ENCODE measurements around the gene GLRA3.
"Not testable (repeated sequence)": the region's sequence is repeated elsewhere in the genome, so short reads cannot be mapped to it uniquely, and the experiment has no call there.

GLRA3 gene

DNA sequence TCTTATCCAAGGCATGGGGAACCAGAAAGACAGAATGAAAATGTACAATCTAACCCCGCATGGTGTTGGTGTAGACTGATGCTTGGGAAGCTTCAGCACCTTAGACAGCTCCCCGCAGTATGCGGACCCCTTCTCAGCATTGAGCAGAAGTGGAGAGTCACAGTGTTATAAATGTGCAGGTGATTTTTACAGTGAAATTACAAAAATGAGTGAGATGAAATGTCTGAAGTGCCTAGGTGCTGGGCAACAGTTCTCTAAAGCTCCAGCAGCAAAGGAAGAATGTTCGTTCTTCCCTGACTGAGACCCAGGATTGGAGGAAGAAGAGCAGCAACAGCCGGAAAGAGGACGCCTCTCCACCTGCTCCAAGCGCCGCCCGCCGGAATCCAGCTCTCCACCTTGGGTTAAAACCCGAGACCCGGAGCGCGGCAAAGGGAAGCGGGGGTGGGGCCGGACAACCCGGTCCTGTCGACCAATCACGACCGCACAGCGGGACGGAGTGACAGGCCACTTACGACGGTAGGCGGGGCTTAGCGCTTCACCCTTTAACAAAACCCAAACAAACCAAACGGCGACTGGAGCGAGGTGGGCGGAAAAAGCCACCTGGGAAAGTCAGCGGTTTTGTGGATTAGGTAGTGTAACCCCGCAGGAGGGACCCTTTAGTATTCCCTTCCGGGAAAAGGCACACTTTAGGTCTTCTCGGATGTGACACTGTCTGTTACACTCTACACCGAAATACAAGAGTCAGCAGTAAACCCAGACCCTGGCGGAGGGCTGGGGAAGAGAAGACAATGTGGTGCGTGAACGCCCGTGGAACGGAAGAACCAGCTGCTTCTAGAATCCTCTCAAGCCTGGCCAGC, at the start of gene GLRA3:
GLRA3 (minus strand) TSS at position 403 of the 857 bp plus-strand sequence. CDS start 436 bp downstream, outside the sequence.
- no peak for DNase-seq

DNA sequence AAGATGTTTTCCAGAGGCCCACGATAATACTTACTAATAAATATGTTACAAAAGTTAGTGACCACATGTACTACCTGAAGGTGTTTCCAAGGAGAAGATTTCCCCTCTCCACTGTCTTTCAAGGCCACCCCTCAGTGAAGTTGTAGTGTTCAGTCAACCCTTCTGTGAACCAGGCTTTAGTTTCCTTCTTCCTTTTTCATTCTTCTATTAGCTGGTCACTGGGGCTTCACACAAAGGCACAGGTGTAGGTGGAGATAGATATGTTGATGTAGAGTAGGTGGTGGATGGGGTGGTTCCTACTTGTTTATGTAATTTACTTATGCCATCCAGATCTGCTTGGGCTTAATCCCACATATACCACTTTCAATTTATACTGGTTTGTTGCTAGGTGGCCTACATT, 45.9 kb upstream of the GLRA3 start:
- no peak for DNase-seq

GRCh38 chr4:174873931-174874330, 44.9 kb upstream of the GLRA3 start:
- DNase-seq = no peak

DNA sequence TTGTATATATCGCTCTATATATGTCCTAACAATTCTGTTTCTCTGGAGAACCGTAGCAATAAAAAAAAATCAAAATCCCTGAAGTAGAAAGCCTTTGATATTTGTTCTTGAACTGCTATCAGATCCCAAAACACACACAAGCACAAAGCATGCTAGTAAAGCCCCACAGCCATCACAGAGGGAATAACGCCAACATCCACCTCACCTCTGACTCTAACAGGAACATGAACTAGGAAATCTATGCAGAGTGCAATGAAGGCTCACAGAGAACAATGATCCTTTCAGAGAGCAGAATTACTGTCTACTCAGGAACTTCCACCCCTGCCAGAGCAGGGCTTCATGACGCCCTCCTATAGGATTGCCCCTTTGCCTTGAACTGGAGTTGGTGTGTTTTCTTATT, 44.1 kb upstream of the GLRA3 start:
- not testable (repeated sequence) for DNase-seq

- DNase-seq = no peak
Observed at GRCh38 chr4:174871407-174871806, 42.4 kb upstream of the GLRA3 start.

DNA sequence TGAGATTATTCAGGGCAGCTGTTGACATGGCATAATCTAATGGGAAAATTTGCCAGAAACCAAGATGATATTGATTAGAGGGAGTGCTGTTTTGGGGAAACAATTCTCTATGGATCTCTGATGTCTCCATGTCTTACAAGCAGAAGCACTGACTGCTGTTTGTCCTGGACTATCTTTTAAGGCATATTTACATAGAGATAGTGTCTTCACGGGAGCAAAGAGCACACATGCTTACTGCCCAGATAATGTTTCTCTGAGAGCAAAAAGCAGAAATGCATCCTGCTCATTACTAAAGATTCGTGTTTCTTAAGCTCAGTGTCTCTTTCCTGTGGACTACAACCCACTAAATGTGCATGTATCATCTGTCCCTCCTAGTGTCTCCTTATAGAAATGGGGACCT, 41.3 kb upstream of the GLRA3 start:
- no peak for DNase-seq

DNA sequence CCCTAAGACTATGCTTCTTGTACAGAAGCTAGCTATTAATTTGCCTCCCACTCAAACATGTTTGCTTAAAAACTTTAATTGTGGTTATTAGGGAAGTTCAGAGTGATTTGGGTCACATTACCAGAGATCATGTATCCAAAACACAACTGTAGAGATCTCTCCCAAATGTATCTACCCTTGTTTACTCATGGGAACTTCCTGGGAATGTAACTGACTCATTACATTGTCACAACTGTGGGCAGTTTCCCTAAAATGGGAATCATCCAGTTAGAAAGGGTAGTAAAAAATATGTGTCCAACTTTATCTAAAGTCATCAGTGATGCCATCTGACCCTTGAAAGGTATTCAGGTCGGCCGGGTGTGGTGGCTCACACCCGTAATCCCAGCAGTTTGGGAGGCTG, 40.3 kb upstream of the GLRA3 start:
- DNase-seq = no peak

- DNase-seq = no peak
Observed at GRCh38 chr4:174867903-174868302, 38.9 kb upstream of the GLRA3 start.

GRCh38 chr4:174865418-174865985, 36.5 kb upstream of the GLRA3 start:
- DNase-seq = no peak

GRCh38 chr4:174864031-174864430, 35.0 kb upstream of the GLRA3 start:
- no peak for DNase-seq

DNA sequence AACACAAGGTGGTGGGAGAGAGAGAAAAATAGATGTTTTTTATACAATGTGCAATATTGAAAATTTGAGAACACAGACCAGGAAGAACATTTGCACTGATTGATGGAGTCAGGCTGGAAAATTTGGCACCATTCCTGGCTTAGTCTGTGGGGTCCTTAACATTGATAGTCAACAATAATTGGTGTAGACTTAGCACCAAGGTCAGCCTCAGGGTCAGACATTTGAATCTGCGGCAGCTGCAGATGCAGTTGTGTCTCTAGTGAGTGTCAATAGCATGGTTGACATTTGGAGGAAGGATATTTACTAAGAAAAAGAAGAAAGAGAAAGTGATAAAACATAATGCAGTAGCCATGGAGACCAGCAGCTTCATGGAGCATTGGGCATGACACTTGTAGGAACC, 31.5 kb upstream of the GLRA3 start:
- no peak for DNase-seq

DNA sequence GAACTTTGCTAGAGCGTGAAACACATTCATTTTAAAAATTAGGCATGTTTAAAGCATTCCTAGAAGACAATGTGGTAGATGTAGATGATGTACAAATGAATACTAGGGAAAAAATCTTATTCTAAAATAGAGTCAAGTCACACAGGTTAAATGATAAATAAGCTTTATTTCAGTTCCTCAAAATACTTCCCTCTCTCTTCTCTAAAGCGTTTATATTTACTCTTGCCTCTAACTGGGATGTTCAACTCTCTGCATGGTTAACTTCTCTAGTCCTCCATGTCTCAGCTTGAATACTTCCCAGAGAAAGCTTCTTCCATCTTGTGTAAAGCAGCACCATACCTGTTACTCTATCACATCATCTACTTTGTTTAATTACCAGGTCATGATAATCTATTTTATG, 30.9 kb upstream of the GLRA3 start:
- no peak for DNase-seq

DNA sequence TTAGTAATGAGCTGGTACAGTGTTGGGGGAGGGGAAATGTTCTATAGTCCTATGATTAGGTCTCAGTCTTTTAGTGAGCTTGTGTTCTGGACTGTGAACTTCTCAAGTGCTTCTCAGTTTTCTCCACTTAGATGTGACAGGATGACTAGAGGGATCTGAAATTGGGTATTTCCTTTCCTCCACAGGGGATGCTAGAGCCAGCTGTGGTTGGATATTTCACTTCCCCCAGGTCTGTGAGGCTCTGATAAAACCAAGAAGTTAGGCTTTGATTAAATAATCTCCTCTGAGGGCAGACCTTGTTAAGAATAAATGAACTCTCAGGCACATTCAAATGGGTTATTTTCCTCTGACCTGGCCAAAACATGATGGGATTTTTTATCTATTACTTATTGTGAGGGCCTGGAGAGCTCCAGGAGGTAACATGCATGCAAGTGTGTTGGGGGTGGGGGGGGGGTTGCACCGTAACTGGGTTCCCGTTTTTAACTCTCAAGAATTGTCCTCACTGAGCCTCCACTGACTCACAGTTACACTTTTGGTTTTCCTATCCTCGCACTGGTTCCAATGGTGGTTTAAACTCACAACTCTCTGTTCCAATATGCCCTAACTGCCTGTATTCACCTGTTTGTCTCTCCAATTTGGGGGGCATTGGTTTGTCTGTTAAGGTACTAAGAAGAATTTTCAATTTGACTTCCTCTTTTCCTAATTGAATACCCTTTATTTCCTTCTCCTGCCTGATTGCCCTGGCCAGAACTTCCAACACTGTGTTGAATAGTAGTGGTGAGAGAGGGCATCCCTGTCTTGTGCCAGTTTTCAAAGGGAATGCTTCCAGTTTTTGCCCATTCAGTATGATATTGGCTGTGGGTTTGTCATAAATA, 28.1 kb upstream of the GLRA3 start:
- no peak for DNase-seq

GRCh38 chr4:174855050-174855449, 26.0 kb upstream of the GLRA3 start:
- no peak for DNase-seq

DNA sequence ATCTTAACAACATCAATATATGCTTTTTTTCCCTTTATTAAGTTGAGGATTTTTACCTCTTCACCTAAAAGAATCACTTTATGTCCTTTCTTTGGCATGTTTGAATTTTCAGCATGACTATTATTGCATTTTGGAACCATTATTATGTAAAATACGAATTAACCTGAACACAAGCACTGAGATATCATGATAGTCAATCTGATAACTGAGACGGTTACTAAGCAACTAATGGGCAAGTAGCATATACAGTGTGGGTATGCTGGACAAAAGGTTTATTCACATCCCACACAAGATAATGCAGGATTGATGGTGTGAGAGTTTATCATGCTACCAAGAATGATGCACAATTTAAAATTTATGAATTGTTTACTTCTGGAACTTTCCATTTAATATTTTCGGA, 24.6 kb upstream of the GLRA3 start:
- DNase-seq = no peak

- DNase-seq = no peak
Observed at GRCh38 chr4:174848596-174848995, 19.5 kb upstream of the GLRA3 start.

DNA sequence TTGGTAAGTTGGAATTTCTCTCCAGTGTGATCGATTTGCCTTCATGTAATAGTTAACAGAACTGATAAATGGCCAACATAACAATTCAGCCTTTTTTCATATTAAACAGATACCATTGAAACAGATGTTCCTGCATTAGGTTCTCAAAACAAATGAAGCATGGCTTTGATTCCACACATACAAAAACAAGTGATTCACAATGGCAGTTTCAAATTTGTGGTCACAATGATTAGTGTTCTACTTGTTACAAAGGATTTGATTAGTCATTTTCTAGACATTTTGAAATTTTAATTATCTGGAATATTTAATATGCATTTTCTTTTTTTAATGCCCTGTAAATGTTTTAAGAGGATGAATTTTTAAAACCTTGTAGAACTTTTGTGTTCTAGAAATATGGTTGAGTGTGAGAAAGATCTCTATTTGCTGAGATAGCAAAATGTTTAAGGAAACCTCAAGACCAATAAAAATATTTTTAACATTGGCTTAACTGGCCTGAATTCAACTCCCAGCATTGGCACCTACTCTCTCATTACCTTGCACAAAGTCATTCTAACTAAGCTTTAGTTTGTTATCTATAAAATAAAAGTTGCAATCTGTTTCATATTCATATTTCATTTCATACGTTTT, 18.9 kb upstream of the GLRA3 start:
- no peak for DNase-seq

GRCh38 chr4:174835536-174835935, 6.5 kb upstream of the GLRA3 start:
- DNase-seq = no peak

- no peak for DNase-seq
Observed at GRCh38 chr4:174834477-174834876, 5.4 kb upstream of the GLRA3 start.

DNA sequence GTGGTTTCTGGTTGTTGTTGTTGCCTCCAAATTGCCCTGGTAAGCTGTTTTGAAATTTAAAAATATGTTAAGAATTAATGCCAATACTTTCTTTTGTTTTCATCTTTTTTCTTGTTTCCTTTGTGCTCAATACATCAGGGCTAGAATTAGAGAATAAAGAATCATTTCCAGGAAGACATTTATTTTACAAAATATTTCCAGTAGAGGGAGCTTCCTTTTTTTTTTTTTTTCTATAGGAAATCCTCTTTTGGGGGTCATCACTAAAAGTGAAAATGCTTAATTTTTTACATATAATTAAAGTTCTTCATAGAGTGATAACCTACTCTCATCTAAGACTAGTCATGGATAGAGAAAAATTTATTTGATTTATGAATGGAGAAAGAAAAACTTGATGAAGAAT, 2.4 kb downstream of the GLRA3 start:
- DNase-seq = no peak

DNA sequence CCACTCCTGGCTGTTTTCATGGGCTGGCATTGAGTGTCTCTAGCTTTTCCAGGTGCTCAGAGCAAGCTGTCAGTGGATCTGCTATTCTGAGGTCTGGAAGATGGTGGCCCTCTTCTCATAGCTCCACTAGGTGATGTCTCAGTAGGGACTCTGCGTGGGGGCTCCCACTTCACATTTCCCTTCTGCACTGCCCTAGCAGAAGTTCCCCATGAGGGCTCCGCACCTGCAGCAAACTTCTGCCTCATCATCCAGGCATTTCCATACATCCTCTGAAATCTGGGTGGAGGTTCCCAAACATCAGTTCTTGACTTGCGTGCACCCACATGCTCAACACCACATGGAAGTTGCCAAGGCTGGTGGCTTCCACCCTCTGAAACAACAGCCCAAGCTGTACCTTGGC, 13.8 kb downstream of the GLRA3 start:
- DNase-seq = no peak

GRCh38 chr4:174813292-174813691, 15.8 kb downstream of the GLRA3 start:
- DNase-seq = no peak

DNA sequence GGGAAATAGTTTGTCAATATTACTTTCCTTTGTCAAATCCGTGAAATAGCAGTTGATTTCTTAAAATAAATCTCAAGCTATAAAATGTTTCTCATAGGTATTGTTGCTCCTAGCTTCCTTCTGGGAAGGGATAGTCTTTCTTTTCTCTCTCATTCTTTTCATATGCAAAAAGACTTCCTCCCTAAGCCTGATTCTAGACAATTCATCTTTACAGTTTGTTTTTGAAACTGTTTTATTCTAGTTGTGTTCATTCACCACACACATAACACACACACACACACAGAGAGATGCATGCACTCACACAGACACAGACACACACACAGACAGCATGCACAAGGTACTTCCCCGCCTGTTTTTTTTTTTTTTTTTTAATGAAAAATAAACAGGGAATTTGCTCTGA, 18.2 kb downstream of the GLRA3 start:
- no peak for DNase-seq

Data from stimulated activated naive CD4-positive, alpha-beta T cell (primary cell).